Colonic mucosa (tissue), 4 donors: ENCODE data around the gene F8. TPM values are rescaled to one million over a fixed set of nuclear protein-coding genes. Genes with fewer than 3 reads are reported as not detected.

Experiments used
- DNase-seq: peaks from one replicate; pipeline ENCODE4 v3.0.0-alpha.2; 2020
- H3K27ac ChIP-seq: fragments of 200-600 bp; one replicate; pipeline ENCODE4 v1.8.0; 2021
- H3K27me3 ChIP-seq: fragments of 200-600 bp; one replicate; pipeline ENCODE4 v1.8.0; 2021
- H3K36me3 ChIP-seq: fragments of 200-600 bp; one replicate; pipeline ENCODE4 v1.8.0; 2021
- H3K4me1 ChIP-seq: fragments of 200-600 bp; one replicate; pipeline ENCODE4 v1.8.0; 2021; ENCODE audit warnings: mild to moderate bottlenecking
- H3K4me3 ChIP-seq: fragments of 200-600 bp; one replicate; pipeline ENCODE4 v1.8.0; 2021
- H3K9ac ChIP-seq, 2 donors: one replicate each; pipeline ENCODE4 v1.7.0; 2013; ENCODE audit warnings: control low read depth in 2 of 2, low read depth in 2 of 2, low read length in 2 of 2
- H3K9me3 ChIP-seq: fragments of 200-600 bp; one replicate; pipeline ENCODE4 v1.8.0; 2021
- intact Hi-C: fragments of 100-400 bp; cut with DNase I; formaldehyde crosslinking; loops from one replicate; pipeline ENCODE4 v1.14.1; 2022
- total RNA-seq, 2 donors: library from RNA; stranded (reverse); fragmentation: NEBNext Ultra II Directional in 1 of 2; extraction: Animal tissue kit (Norgen Biotek cat#: 25700) in 1 of 2; gene quantifications; one replicate each; pipeline ENCODE4 v1.2.1, GENCODE V29; 2021
- TF ChIP-seq, protein P1 (sequence below): fragments of 200-600 bp; IDR thresholded peaks from one replicate; pipeline ENCODE4 v1.8.0; 2022; ENCODE audit warnings: antibody characterized with exemption, mild to moderate bottlenecking
- donor health status: healthy.
- donor health status: DM: no; HTN: no; CAD: no.
- donor health status: DM: no; HTN: no; CAD: no.

Gene F8
- total RNA-seq, 2 donors from 2014 or later = 2.3 to 3.5 TPM

DNA sequence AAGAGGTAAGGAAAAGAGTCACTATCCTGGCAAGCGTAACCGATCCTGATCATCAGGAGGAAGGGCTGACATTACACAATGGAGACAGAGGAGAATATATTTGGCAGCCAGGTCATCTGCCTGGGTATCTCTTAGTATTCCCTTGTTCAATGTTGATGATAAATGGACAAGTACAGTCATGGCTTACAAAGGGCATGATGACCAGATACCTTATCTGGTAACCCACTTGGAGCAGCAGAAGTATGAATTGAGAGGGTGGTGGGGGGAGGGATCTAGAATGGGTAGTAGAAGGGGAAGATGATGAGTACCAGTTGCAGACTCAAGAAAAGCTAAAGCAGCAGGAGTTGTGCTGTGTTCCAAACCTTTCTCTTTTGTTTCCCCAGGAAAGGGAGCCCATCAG is 17.3 kb downstream of the F8 start:
- TF ChIP-seq, protein P1, sequence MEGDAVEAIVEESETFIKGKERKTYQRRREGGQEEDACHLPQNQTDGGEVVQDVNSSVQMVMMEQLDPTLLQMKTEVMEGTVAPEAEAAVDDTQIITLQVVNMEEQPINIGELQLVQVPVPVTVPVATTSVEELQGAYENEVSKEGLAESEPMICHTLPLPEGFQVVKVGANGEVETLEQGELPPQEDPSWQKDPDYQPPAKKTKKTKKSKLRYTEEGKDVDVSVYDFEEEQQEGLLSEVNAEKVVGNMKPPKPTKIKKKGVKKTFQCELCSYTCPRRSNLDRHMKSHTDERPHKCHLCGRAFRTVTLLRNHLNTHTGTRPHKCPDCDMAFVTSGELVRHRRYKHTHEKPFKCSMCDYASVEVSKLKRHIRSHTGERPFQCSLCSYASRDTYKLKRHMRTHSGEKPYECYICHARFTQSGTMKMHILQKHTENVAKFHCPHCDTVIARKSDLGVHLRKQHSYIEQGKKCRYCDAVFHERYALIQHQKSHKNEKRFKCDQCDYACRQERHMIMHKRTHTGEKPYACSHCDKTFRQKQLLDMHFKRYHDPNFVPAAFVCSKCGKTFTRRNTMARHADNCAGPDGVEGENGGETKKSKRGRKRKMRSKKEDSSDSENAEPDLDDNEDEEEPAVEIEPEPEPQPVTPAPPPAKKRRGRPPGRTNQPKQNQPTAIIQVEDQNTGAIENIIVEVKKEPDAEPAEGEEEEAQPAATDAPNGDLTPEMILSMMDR = no peak
- H3K27ac ChIP-seq = no peak overlapping the region
- DNase-seq = no peak
- H3K4me1 ChIP-seq = no peaks in the 10 kb centered on the region
- no peak overlapping the region for H3K9ac ChIP-seq
- intact Hi-C loops = no loop called here
- no peak overlapping the region for H3K4me3 ChIP-seq
- H3K36me3 ChIP-seq = no peaks in the 10 kb centered on the region
- H3K9me3 ChIP-seq = no peaks in the 10 kb centered on the region
- no peaks in the 10 kb centered on the region for H3K27me3 ChIP-seq

DNA sequence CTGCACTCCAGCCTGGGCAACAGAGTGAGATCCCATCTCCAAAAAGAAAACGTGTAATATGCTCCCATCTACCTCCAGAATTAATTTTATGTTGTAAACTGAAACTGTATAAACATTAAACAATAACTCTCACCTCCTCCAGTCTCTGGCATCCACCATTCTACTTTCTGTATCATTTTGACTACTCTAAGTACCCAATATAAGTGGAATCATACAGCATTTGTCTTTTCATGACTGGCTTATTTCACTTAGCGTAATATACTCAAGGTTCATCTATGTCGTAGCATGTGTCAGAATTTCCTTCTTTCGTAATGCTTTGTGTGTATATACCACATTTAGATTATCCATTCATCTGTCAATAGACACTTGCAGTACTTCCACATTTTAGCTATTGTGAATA is 20.6 kb downstream of the F8 start:
- Histone ChIP-seq H3K9me3 (no peaks in the 10 kb centered on the region), H3K27ac (no peak overlapping the region), H3K4me3 (no peak overlapping the region), H3K27me3 (no peaks in the 10 kb centered on the region), H3K36me3 (no peaks in the 10 kb centered on the region), H3K9ac (no peak overlapping the region), H3K4me1 (no peaks in the 10 kb centered on the region)
- intact Hi-C loops = no loop called here
- DNase-seq = no peak
- TF ChIP-seq, protein P1 = no peak

DNA sequence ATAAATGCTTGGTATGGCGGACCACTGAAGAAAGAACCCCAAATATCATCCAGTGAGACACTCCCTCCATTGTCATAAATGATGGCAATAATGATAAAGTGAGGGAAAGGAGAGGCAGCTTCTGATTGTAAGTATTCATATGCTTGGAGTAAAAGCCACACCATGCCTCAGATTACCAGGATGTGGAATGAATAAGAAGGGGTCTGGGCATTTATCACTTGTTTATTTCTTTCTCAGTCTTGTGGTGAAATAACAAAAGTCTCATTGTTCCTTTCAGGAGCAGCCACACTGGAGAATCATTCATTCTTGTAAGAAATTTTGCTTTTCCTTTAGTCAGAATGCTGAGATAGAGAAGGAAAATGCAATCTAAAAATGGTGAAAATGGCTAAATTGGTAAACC is 21.7 kb downstream of the F8 start:
- no peak overlapping the region for H3K27ac ChIP-seq
- TF ChIP-seq, protein P1 = no peak
- no peaks in the 10 kb centered on the region for H3K4me1 ChIP-seq
- H3K4me3 ChIP-seq = no peak overlapping the region
- no peaks in the 10 kb centered on the region for H3K9me3 ChIP-seq
- H3K36me3 ChIP-seq = no peaks in the 10 kb centered on the region
- no peak for DNase-seq
- intact Hi-C loops = no loop called here
- no peak overlapping the region for H3K9ac ChIP-seq
- no peaks in the 10 kb centered on the region for H3K27me3 ChIP-seq

DNA sequence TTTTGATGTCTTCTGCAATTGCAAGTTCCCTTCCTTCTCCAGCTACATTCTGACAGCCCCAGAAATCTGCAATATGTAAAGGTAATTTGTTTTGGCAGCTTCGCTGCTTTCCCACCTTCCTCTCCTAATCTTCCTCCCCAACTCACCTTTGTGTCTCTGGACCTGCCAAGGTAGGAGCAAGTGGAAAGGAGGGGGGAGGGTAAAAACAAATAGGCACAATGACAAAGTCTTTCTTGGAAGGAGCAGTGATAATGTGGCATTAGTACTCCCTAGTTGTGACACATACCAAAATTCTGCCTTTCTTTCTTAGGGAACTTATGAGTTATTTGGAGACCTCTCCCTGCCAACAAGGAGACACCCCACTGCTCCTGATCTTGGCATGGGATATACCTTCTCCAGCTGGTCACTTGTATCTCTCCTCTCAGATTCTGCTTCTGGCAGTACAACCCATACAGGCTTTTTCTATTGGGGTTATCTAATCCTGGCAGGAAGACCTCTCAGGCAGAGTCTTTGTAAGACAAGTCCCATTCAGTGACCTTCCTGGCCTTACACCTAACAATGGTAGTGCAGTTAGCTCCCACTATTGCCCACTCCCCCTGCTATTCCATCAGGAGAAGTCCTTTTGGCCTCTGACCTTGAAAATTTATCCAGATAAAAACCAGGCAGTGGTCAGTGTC is 24.2 kb downstream of the F8 start:
- TF ChIP-seq, protein P1 = no peak
- Histone ChIP-seq H3K4me1 (no peaks in the 10 kb centered on the region), H3K27me3 (no peaks in the 10 kb centered on the region), H3K27ac (no peak overlapping the region), H3K9me3 (no peaks in the 10 kb centered on the region), H3K4me3 (no peak overlapping the region), H3K36me3 (no peaks in the 10 kb centered on the region), H3K9ac (no peak overlapping the region)
- intact Hi-C loops = no loop called here
- DNase-seq = no peak

DNA sequence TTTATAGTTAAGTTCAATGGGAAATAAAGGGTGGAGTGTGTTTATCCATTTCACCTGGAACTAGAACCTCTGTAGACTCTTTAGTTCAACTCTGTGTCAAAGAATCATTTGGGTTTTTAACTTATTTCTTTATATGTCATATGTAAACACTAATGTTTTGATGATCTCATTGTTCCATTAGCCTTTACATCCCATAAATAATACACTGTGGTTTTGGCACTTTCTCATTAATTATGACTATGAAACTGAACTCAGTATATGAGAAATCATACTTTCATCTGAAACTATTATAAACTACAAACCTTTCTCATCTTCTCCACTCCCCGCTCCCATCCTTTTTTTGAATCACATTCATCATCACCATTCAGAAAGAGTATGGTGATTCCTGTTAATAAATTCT is 31.0 kb downstream of the F8 start:
- no peak for DNase-seq
- H3K9me3 ChIP-seq = no peaks in the 10 kb centered on the region
- no peaks in the 10 kb centered on the region for H3K36me3 ChIP-seq
- no peaks in the 10 kb centered on the region for H3K27me3 ChIP-seq
- TF ChIP-seq, protein P1 = no peak
- no peak overlapping the region for H3K9ac ChIP-seq
- intact Hi-C loops = no loop called here
- H3K4me1 ChIP-seq = no peaks in the 10 kb centered on the region
- no peak overlapping the region for H3K4me3 ChIP-seq
- H3K27ac ChIP-seq = no peak overlapping the region
